ENCODE measurements around the gene PARD3B.
A peak's percentile ranks its signal among the peaks of the same experiment; 100 is the strongest.
"Not testable (repeated sequence)": the region's sequence is repeated elsewhere in the genome, so short reads cannot be mapped to it uniquely, and the experiment has no call there.

PARD3B gene

GRCh38 chr2:204541637-204542036, 3.6 kb upstream of the PARD3B start:
- no peak for DNase-seq

- DNase-seq: no peak
Measured at GRCh38 chr2:204542982-204543608, 2.2 kb upstream of the PARD3B start.

DNA sequence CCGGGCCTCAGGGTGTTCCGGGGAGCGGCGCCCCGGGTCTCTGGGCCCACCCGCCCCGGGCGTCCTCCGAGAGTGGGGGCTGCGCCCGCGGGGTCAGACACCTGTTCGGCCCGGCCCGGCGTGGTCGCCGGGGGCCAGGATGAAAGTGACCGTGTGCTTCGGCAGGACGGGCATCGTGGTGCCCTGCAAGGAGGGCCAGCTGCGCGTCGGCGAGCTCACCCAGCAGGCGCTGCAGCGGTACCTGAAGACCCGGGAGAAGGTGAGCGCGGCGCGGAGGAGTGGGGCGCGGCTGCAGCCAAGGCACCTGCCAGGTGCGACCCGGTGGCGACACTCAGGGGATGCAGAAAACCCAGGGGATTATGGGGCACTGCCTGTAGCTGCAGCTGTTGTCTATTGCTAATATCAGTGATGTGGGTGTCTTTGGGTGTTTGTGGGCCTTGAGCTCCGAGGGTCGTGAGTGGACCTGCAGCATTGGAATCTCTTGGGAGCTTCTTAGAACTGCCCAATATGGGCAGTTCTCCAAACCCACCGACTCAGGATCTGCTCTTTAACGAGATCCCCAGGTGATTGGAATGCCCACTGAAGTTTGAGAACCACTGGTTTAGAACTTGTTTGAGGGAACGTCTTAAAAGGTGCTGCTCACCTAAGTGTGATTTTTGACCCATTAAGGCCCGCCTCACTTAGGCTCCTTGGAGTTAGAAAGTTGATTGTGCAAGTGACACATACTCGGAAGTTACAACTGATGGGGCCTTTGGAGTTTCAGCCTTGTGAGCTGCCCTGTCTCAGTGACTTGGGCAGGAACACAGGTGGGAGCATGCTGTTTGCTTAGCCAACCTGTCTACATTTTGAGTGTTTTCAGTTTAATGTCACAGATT, 823 bp downstream of the PARD3B start:
- peak; percentile 13 for DNase-seq

GRCh38 chr2:204550751-204551511, 5.7 kb downstream of the PARD3B start:
- DNase-seq: no peak

GRCh38 chr2:204551512-204551863, 6.2 kb downstream of the PARD3B start:
- DNase-seq: no peak

- DNase-seq: no peak
Measured at GRCh38 chr2:204557604-204558003, 12.3 kb downstream of the PARD3B start.

GRCh38 chr2:204559358-204559757, 14.1 kb downstream of the PARD3B start:
- DNase-seq: not testable (repeated sequence)

GRCh38 chr2:204560902-204561301, 15.6 kb downstream of the PARD3B start:
- no peak for DNase-seq

- no peak for DNase-seq
Measured at GRCh38 chr2:204561771-204562170, 16.5 kb downstream of the PARD3B start.

- no peak for DNase-seq
Measured at GRCh38 chr2:204566439-204566838, 21.2 kb downstream of the PARD3B start.

- DNase-seq: no peak
Measured at GRCh38 chr2:204570421-204570820, 25.1 kb downstream of the PARD3B start.

DNA sequence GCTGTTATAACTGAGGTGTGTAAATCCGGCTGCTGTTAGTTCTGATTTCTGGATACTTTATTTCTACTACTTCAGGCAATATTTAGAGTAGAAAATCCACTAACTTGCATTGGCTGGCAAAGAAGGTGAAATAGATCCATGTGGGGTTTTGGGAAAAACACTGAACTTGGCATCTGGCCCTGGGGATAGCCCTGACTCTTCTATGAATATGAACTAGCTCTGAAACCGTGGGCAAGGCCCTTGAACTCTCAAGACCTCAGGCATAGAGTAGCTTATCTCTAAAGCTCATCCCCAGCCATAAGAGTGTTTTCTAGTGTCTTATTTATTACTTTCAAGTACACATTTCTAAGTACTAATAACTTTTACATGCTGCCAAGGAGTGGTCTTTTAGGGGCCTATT, 25.8 kb downstream of the PARD3B start:
- DNase-seq: no peak

- DNase-seq: no peak
Measured at GRCh38 chr2:204571911-204572310, 26.6 kb downstream of the PARD3B start.

DNA sequence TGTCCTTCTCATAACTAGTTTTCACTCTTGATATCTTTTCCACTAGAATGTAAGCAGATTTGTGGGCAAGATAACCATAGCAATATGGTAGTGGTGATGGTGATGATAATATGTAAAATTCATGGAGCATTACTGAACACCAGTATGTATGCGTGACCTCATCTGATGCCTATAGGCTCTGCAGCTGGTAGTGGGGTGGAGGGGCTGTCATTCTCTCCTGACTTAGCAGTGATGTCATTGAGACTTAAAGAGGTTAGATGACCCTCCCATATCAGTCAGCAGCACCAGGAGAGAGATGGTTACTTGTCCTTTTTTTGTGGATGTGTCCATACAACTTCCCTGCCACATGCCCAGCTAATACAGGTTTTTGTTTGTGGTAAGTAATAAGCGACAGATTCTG, 27.9 kb downstream of the PARD3B start:
- no peak for DNase-seq

DNA sequence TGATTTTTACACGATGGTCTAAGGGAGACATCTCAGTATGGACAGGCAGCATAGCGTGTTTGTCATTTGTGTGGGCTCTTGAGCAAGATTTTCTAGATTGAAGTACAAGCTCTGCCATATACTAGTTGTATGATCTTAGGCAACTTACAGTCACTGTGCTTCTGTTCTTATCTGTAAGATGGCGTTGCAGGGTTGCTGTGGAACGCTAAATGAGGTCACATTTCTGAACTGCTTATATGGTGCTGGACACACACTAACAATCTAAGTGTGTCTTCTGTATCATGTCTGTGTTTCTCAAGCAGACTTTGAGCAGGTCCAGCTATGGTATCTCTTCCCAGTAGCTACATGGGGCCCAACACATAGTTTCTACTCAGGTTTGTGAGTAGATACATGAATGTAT, 29.2 kb downstream of the PARD3B start:
- DNase-seq: no peak

DNA sequence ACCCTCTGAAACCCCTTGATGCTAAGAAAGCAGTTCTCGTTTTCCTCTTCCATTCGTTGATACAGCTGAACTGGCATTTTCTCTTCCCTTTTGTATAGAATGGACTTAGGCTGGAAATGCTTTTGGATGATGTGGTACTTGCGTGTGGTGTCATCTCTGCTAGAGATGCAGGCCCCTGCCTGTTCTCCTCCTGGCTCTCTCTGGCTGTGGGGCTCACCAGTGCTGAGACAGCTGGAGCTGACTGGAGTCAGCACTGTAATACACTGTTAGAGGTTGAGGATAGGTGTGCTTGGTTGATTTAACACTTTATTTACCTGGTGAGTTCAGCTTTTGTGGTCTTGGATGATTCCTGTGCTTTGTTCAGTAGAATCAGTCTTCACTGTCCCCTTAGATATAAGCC, 30.2 kb downstream of the PARD3B start:
- DNase-seq: no peak

DNA sequence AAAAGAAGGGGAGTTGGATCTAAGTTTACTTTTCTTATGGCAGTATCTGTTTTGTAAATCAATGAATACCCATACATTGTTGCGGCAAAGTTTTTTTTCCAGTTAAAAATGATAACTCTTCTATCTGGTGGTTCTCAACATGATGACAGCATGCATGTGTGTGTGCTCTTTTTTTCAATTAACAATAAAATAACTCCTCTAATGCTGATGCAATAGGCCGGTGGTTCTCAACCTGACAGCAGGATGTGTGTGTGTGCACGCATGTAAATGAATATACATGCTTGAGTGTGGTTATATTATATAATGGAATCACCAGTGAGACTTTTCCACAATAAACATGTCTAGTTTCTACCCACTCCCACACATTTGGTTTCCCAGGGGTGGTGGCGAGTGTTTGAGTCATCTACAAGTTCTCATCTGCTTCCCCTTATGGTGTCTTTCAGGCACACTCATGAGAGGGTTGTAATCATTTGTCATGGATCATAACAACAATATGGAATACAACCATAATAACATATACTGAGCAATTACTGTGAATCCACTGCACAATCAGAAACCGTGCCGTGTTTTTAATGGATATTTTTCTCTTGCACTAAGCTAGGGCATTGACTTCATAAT, 31.2 kb downstream of the PARD3B start:
- DNase-seq: no peak

DNA sequence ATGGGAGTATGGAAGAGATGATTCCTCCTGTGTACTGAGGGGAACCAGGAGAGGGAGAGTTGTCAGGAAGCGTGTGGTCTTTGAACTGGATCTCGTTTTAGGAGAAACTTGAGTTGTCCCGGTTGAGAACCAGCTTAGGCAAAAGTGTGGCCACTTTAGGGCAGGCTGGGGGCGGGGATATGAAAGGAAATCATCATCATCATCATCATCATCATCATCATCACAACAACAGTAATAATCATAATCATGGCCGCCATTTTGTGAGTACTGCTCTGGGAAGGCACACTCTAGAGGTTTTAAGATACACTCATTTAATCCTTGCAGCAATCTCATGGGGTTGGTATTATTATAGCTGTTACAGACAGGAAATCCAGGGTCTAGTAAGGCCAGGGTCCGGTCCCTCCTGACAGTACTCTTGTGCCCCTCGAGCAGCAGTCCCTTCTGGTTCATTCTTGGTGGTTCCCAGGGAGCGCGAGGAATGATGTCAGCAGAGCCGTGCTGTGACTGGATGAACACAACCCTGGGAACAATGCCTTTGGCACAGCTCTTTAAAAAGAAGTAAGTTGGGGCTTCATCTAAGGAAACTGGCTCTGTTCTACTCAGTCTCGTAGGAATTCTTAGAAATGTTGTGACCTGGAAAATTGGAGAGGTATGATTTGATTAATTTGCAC, 33.8 kb downstream of the PARD3B start:
- no peak for DNase-seq

DNA sequence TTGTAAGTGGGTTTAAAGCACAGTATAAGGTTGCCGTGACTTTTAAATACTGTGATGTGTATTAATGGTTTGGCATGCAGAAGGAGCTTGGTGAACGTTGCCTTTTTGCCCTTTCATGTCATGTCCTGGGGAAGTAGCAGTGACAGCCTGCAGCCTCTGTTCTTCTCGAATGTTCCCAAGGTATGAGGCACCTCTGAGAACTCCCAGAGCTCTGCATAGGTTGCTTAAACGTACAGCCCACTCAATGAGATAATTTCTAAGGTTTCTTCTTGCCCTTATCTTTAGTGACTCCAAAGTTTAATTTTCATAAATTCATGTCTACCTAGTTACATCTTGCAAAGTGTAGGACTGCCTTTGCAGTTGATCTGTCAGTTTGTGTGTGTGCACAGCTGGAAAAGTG, 36.7 kb downstream of the PARD3B start:
- no peak for DNase-seq

DNA sequence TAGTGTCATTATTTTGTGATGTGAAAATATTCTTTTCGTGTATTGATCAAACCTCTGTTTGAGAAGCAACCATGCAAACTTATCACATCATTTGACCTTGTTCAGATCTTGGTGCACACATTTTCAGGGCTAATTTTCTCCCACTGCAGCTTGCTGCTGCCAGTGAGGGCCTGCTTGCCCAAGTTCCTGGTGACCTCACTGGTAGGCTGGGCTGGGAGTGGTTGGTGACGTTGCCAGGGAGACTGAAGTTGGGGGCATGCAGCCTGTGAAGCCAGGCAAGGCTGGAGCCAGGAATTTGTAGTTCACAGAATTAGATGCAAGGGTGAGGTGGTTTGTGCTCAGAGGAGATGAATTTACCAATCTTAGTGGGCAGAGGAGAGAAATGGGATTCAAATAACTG, 38.5 kb downstream of the PARD3B start:
- no peak for DNase-seq

GRCh38 chr2:204585930-204586329, 40.7 kb downstream of the PARD3B start:
- no peak for DNase-seq

DNA sequence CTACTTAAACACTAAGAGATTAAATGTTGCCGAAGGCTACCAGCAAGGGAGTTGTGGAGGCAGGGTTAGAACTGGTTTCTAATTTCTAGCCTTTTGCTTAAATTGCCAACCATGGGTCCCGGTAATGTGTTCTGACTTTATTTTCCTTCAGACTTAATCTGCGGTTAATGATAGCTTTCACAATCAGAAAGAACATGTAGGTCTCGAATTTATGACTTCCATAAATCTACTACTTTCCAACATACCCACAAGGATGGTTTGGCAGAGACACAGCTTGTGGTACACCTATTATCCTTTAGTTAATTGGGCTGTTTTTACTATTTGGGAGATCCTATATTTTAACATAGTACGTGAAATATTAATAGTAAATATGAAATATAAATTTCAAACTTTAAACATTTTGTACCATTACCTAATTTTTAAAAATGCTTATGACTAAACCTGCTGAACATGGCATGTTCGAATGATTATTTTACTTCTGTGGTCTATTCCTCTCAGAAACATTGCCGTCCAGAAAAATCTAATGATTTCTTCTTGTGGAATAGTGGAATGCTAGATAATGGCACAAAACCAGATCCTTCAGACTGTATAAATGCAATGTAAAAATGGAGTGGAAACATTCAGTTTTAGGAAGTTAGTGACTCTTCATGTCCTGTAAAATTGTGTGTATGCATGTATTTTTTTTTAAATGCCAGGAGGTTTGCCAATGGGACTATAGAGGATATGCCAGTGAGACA, 41.3 kb downstream of the PARD3B start:
- no peak for DNase-seq

All from NCI-H526 treated with DMSO at 0.1 percent for 48 hours (cell line).